NCI-H2196 treated with DMSO at 0.1 percent for 48 hours (cell line): ENCODE data around the gene KCNK3.

Experiments
- DNase-seq: peaks from one replicate; lab custom pipeline; 2025; ENCODE audit not compliant: unreplicated experiment; lab: John Stamatoyannopoulos, UW

The KCNK3 gene

GRCh38 chr2:26711457-26712161 is 19.1 kb downstream of the KCNK3 start:
- DNase-seq = peak; percentile 19

GRCh38 chr2:26712486-26713465 is 20.3 kb downstream of the KCNK3 start:
- DNase-seq = peak; percentile 83

GRCh38 chr2:26715528-26716270 is 23.2 kb downstream of the KCNK3 start:
- DNase-seq = no peak

- no peak for DNase-seq
Measured at GRCh38 chr2:26716340-26716739, 23.8 kb downstream of the KCNK3 start.

- DNase-seq = no peak
Measured at GRCh38 chr2:26716769-26717168, 24.2 kb downstream of the KCNK3 start.

- DNase-seq = no peak
Measured at GRCh38 chr2:26717362-26717761, 24.8 kb downstream of the KCNK3 start.

GRCh38 chr2:26718949-26719686 is 26.6 kb downstream of the KCNK3 start:
- no peak for DNase-seq

- peak; percentile 81 for DNase-seq
Measured at GRCh38 chr2:26720322-26721114, 28.0 kb downstream of the KCNK3 start.

GRCh38 chr2:26721115-26722032 is 28.9 kb downstream of the KCNK3 start:
- DNase-seq = peak; percentile 81

GRCh38 chr2:26722328-26722727 is 29.8 kb downstream of the KCNK3 start:
- DNase-seq = no peak

GRCh38 chr2:26722911-26723310 is 30.4 kb downstream of the KCNK3 start:
- no peak for DNase-seq

- no peak for DNase-seq
Measured at GRCh38 chr2:26723475-26723874, 31.0 kb downstream of the KCNK3 start.

GRCh38 chr2:26723991-26724750 is 31.6 kb downstream of the KCNK3 start:
- DNase-seq = no peak

GRCh38 chr2:26724784-26725520 is 32.4 kb downstream of the KCNK3 start:
- no peak for DNase-seq

GRCh38 chr2:26725521-26725820 is 32.9 kb downstream of the KCNK3 start:
- DNase-seq = no peak

- no peak for DNase-seq
Measured at GRCh38 chr2:26726228-26726627, 33.7 kb downstream of the KCNK3 start.
